BLaER1 treated with 17β-estradiol and CSF1 and Interleukin-3, amounts not matched to agents 10 nM and 100 nM (cell line): Measurements from ENCODE around the gene DDX10.
A peak's percentile ranks its signal among the peaks of the same experiment; 100 is the strongest.

Experiments
- H3K27ac ChIP-seq, 11 experiments: shearing (Covaris generic); formaldehyde crosslinking; 2 replicates each; pipeline ENCODE4 v1.8.1; 2022
- H3K27me3 ChIP-seq, 11 experiments: shearing (Covaris generic); formaldehyde crosslinking; 2 replicates each; pipeline ENCODE4 v1.8.1; 2022
- H3K36me3 ChIP-seq, 11 experiments: shearing (Covaris generic); formaldehyde crosslinking; 2 replicates each; pipeline ENCODE4 v1.8.1; 2022
- H3K4me1 ChIP-seq, 10 experiments: shearing (Covaris generic); formaldehyde crosslinking; 2 replicates each; pipeline ENCODE4 v1.8.1; 2022
- H3K4me2 ChIP-seq, 11 experiments: shearing (Covaris generic); formaldehyde crosslinking; 2 replicates each; pipeline ENCODE4 v1.8.1; 2022
- H3K4me3 ChIP-seq, 10 experiments: shearing (Covaris generic); formaldehyde crosslinking; 2 replicates each; pipeline ENCODE4 v1.8.1; 2022
- H3K9ac ChIP-seq, 11 experiments: shearing (Covaris generic); formaldehyde crosslinking; 2 replicates each; pipeline ENCODE4 v1.8.1; 2022
- H3K9me3 ChIP-seq, 11 experiments: shearing (Covaris generic); formaldehyde crosslinking; replicated peaks in 1 of 11; 2 replicates each; pipeline ENCODE4 v1.8.1; 2022
- H4K20me1 ChIP-seq, 11 experiments: shearing (Covaris generic); formaldehyde crosslinking; 2 replicates each; pipeline ENCODE4 v1.8.1; 2022
- Cebpa-rat ChIP-seq, 11 experiments: shearing (Covaris generic); IDR thresholded peaks; 2 replicates each; pipeline ENCODE4 v1.8.1; 2022

The DDX10 gene

DNA sequence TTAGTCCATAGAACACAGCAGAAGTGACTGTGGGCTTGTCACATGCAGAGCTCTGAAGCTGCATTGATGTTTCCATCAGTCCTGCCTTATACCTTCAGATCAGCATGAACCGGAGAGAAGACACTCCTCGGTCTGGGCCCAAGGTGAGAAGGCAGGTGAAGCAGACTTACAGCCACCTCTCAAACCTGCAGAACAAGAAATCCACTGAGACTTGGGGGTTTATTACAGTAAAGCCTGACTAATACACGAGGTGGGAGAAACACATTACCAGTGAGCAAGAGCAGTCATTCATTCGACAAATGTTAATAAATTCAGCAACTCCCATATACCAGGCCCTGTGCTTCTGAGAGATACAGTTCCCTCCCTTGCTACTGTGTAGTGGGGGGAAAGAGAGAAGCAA is 279.0 kb downstream of the DDX10 start:
- no peak overlapping the region for H3K27ac ChIP-seq
- H3K9ac ChIP-seq, result no peak overlapping the region
- no peaks in the 10 kb centered on the region for H3K27me3 ChIP-seq
- H3K4me3 ChIP-seq, result no peak overlapping the region
- H3K36me3 ChIP-seq, result peaks cover 28 to 69% (median 40%) of the 10 kb centered on the region in 11 experiments
- H3K4me2 ChIP-seq, result no peak overlapping the region
- no peaks in the 10 kb centered on the region for H4K20me1 ChIP-seq
- no peak for TF ChIP-seq Cebpa-rat (IDR thresholded peaks at IDR 0.05)
- 0 out of 20 replicates have a peak, but pooled peaks cover 0 to 8% (median 0%) of the 10 kb centered on the region in 10 experiments for H3K4me1 ChIP-seq
- H3K9me3 ChIP-seq, result peaks cover 0 to 8% (median 0%) of the 10 kb centered on the region in 11 experiments; a peak in 1 of 22 replicates

DNA sequence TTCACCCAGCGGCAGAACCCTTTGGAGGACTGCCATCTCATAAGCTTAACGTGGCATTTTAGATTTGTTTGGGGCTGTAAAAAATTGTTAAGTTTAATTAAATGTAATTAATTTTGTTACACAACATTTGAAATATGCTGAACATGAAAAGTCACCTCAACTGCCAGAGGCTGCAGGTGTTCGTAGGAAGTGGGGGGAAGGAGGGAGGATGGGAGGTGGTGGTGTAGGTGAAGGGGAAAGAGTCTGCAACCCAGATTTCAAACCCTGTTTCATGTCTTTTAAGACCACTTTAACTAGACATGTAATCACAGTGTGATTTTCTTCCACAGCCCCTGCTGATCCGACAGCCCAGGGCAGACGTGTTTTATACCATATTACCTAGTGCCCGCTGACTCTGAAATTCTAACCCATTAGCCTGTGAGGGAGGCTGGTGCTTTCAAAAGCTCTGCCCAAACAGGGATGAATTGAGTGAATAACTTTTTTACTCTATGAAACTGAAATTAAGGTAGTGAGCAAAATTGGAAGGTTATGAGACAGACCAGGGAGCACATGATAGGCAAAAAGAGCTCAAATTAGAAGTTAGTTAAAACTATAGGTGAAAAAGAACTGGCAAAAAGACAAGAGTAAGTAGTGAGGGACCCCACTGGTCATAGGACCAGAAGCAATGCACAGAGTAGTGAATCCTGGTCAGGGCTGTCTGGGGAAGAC is 279.8 kb downstream of the DDX10 start:
- H3K4me1 ChIP-seq, result 0 out of 20 replicates have a peak, but pooled peaks cover 0 to 8% (median 0%) of the 10 kb centered on the region in 10 experiments
- peaks cover 0 to 11% (median 0%) of the 10 kb centered on the region in 11 experiments; a peak in 4 of 22 replicates for H3K9me3 ChIP-seq
- TF ChIP-seq Cebpa-rat (IDR thresholded peaks at IDR 0.05), result no peak
- no peaks in the 10 kb centered on the region for H4K20me1 ChIP-seq
- peaks cover 27 to 63% (median 37%) of the 10 kb centered on the region in 11 experiments for H3K36me3 ChIP-seq
- H3K4me3 ChIP-seq, result no peak overlapping the region
- H3K4me2 ChIP-seq, result no peak overlapping the region
- H3K27me3 ChIP-seq, result no peaks in the 10 kb centered on the region
- H3K9ac ChIP-seq, result no peak overlapping the region
- no peak overlapping the region for H3K27ac ChIP-seq

GRCh38 chr11:108945341-108945740 is 280.5 kb downstream of the DDX10 start:
- no peak for TF ChIP-seq Cebpa-rat (IDR thresholded peaks at IDR 0.05)
- H4K20me1 ChIP-seq, result no peaks in the 10 kb centered on the region
- H3K36me3 ChIP-seq, result peaks cover 19 to 56% (median 31%) of the 10 kb centered on the region in 11 experiments
- H3K9me3 ChIP-seq, result peaks cover 0 to 11% (median 0%) of the 10 kb centered on the region in 11 experiments; a peak in 4 of 22 replicates
- H3K27ac ChIP-seq, result no peak overlapping the region
- no peaks in the 10 kb centered on the region for H3K27me3 ChIP-seq
- no peak overlapping the region for H3K9ac ChIP-seq
- no peak overlapping the region for H3K4me2 ChIP-seq
- no peak overlapping the region for H3K4me3 ChIP-seq
- H3K4me1 ChIP-seq, result 0 out of 20 replicates have a peak, but pooled peaks cover 0 to 8% (median 0%) of the 10 kb centered on the region in 10 experiments

DNA sequence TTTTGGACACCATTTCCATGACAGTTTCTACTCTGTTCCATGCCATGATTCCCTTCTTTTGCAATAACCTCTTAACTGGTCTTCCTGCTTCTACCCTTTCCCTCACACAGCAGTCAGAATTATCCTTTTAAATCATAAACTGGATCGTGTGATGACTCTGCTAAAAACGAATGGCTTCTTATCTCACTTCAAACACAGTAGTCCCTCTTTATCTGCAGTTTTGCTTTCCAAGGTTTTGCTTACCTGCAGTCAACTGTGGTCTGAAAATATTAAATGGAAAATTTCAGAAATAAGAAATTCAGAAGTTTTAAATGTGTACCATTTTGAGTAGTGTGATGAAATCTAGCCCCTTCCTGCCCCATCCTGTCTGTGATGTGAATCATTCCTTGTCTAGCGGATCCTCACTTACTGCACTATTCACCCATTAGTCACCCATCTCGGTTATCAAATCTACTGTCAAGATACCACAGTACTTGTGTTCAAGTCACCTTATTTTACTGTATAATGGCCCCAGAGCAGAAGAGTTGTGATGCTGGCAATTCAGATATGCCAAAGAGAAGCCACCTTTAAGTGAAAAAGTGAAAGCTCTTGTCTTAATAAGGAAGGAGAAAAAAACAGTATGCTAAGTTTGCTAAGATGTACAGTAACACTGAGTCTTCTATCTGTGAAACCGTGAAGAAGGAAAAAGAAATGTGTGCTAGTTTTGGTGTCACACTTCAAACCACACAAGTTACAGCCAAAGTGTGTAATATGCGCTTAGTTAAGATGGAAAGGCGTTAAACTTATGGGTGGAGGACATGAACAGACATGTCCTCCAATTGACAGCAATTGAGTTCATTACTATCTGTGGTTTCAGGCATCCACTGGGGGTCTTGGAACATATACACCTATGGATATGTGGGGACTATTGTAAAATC is 283.0 kb downstream of the DDX10 start:
- Histone ChIP-seq H3K27me3 (no peaks in the 10 kb centered on the region), H4K20me1 (no peaks in the 10 kb centered on the region), H3K9me3 (peaks cover 0 to 11% (median 0%) of the 10 kb centered on the region in 11 experiments; a peak in 5 of 22 replicates), H3K9ac (no peak overlapping the region), H3K4me3 (no peak overlapping the region), H3K27ac (no peak overlapping the region), H3K36me3 (peaks cover 0 to 30% (median 11%) of the 10 kb centered on the region in 11 experiments; a peak in 15 of 22 replicates), H3K4me2 (no peak overlapping the region; a peak in 1 of 22 replicates), H3K4me1 (0 out of 20 replicates have a peak, but pooled peaks cover 0 to 8% (median 0%) of the 10 kb centered on the region in 10 experiments)
- no peak for TF ChIP-seq Cebpa-rat (IDR thresholded peaks at IDR 0.05)

GRCh38 chr11:108958368-108959104 is 293.7 kb downstream of the DDX10 start:
- Histone ChIP-seq H3K9me3 (peaks cover 0 to 9% (median 0%) of the 10 kb centered on the region in 11 experiments; a peak in 2 of 22 replicates), H3K4me3 (no peak overlapping the region), H4K20me1 (no peaks in the 10 kb centered on the region), H3K4me1 (peaks cover 0 to 14% (median 10%) of the 10 kb centered on the region in 10 experiments; a peak in 10 of 20 replicates), H3K36me3 (no peaks in the 10 kb centered on the region), H3K27me3 (no peaks in the 10 kb centered on the region), H3K4me2 (no peak overlapping the region), H3K27ac (no peak overlapping the region), H3K9ac (no peak overlapping the region)
- TF ChIP-seq Cebpa-rat (IDR thresholded peaks at IDR 0.05), result no peak

DNA sequence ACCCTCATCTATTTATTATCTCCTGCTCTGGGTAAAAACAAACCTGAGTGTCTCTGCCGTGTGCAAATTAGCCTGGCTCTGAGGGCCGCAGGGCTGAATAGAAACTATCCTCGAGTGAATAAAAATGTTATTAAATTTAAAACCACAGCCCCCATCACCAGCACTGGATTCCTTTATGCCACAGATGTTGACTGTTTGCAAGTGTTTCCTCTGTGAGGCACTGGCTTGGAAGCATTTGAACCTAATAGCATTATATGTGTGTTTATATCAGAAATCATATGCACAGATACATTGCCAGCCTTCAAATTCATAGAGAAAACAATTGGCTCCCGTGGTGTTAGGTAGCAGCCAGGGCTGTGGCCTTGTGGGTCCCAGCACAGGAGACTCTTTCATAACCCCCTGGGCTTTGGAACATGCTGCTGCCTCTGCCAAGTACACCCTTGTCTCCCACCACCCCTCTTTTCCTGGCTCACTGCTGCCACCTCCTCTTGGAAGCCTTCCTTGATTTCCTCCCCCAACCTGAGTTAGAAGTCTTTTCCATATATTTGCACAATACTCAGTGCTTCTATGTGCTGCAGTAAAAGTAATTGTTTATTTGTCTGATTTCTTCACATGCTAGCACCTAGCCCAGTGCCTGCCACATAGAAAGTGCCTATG is 294.4 kb downstream of the DDX10 start:
- H3K9ac ChIP-seq, result no peak overlapping the region
- H3K4me3 ChIP-seq, result no peak overlapping the region
- H3K27me3 ChIP-seq, result no peaks in the 10 kb centered on the region
- H3K4me2 ChIP-seq, result no peak overlapping the region
- H3K4me1 ChIP-seq, result peaks cover 0 to 14% (median 10%) of the 10 kb centered on the region in 10 experiments; a peak in 10 of 20 replicates
- no peaks in the 10 kb centered on the region for H3K36me3 ChIP-seq
- H3K27ac ChIP-seq, result no peak overlapping the region
- H4K20me1 ChIP-seq, result no peaks in the 10 kb centered on the region
- TF ChIP-seq Cebpa-rat (IDR thresholded peaks at IDR 0.05), result no peak
- H3K9me3 ChIP-seq, result peaks cover 0 to 9% (median 0%) of the 10 kb centered on the region in 11 experiments; a peak in 2 of 22 replicates

- Histone ChIP-seq H3K27me3 (no peaks in the 10 kb centered on the region), H3K9ac (no peak overlapping the region), H3K4me3 (no peak overlapping the region), H3K27ac (no peak overlapping the region), H3K4me2 (no peak overlapping the region), H3K4me1 (peaks cover 0 to 14% (median 10%) of the 10 kb centered on the region in 10 experiments; a peak in 10 of 20 replicates), H4K20me1 (no peaks in the 10 kb centered on the region), H3K36me3 (no peaks in the 10 kb centered on the region), H3K9me3 (peaks cover 0 to 9% (median 0%) of the 10 kb centered on the region in 11 experiments; a peak in 2 of 22 replicates)
- TF ChIP-seq Cebpa-rat (IDR thresholded peaks at IDR 0.05), result no peak
These were observed 295.0 kb downstream of the DDX10 start for GRCh38 chr11:108959874-108960273.

DNA sequence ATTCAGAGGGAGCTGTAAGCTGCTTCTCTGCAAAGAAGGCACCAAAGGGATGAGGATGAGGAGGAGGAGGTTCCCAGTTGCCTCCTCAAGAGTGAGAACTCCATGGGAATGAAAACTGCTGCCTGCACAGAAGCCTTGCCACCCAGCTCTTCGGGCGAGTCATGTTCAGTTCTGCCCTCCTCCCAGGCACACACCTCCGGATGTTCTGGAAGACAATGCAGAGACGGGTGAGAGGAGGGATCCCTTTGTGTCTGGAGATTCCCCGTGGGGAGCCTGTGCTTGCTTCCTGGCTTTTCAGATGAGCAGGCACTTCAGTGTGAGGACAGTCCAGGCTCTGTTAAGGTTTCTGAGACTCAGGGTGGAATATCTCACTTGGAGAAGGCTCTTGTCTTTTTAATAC is 295.6 kb downstream of the DDX10 start:
- Histone ChIP-seq H3K9ac (no peak overlapping the region), H3K4me2 (peak overlapping the region in 2 of 11 experiments; percentile 35; a peak in 3 of 22 replicates), H3K4me3 (no peak overlapping the region), H3K36me3 (no peaks in the 10 kb centered on the region), H3K27me3 (no peaks in the 10 kb centered on the region), H3K27ac (peak overlapping the region in 3 of 11 experiments; percentile 2 to 30 (median 10); a peak in 1 of 22 replicates), H4K20me1 (no peaks in the 10 kb centered on the region), H3K9me3 (peaks cover 0 to 9% (median 0%) of the 10 kb centered on the region in 11 experiments; a peak in 2 of 22 replicates), H3K4me1 (peaks cover 0 to 14% (median 10%) of the 10 kb centered on the region in 10 experiments; a peak in 10 of 20 replicates)
- TF ChIP-seq Cebpa-rat (IDR thresholded peaks at IDR 0.05), result no peak
